GM18502 (cell line): ENCODE measurements around the gene ZNF835.
"Not testable (repeated sequence)": the region's sequence is repeated elsewhere in the genome, so short reads cannot be mapped to it uniquely, and the experiment has no call there.

Experiments used
- ATAC-seq: cut with Tn5 transposase; IDR thresholded peaks from one replicate; pipeline ENCODE4 v1.9.1; 2021; ENCODE audit warnings: mild to moderate bottlenecking; ENCODE audit not compliant: unreplicated experiment, poor library complexity

ZNF835 gene

DNA sequence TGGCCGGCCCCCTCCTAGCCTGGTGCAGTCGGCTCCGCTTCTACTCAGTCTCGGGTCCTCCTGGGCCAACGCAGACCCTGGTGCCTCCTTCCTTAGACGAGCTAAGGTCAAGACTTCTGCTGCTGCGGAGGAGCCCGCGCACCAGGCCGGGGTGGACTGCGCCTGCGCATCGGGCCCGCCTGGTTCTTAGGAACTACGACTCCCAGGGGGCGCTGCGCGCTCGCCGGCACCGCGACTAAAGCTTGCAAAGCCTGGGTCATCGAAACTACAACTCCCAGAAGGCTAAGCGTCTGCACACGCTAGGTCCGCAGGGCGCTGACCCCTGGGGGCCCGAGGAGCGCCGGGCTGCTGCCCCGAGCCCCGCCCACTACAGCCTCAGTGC is at the start of gene ZNF835:
ZNF835 (minus strand) TSS at position 145 of the 382 bp plus-strand sequence. CDS start 6,559 bp downstream, outside the sequence.
- ATAC-seq, result no peak

DNA sequence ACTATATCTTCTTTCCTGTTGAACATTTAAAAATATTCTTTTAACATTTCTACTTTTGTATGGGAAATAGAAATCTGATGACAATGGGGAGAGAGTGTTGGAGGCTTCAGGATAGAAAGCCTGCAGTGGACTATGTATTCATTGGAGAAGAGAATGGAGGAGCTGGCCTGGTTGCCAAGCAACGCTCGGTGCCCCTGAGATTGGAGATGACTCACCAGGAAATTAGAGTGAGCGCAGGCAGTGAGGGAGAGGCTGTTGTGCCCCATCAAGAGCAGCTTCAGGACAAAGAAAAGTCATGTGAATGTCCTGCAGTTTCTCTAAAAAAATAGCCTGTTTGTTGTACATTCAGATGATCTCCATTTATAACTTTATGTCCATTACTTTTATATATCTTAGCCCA is 48.7 kb upstream of the ZNF835 start:
- no peak for ATAC-seq

DNA sequence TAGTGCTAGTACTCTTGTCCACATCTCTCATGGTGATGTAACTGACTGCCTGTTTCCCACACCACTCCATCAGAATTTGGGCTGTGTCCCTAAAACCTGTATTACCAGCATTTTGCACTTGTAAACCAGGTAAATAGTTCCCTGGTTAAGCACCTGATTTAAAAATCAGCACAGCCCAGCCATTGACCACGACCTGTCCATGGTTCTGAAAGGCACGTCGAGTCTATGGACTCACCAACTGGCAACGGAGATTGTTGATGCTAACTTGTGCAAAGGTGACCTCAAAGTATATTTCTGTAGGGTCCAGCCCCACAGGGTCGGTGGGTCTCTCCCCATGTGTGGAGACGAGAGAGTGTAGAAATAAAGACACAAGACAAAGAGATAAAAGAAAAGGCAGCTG is 46.7 kb upstream of the ZNF835 start:
- ATAC-seq, result no peak

DNA sequence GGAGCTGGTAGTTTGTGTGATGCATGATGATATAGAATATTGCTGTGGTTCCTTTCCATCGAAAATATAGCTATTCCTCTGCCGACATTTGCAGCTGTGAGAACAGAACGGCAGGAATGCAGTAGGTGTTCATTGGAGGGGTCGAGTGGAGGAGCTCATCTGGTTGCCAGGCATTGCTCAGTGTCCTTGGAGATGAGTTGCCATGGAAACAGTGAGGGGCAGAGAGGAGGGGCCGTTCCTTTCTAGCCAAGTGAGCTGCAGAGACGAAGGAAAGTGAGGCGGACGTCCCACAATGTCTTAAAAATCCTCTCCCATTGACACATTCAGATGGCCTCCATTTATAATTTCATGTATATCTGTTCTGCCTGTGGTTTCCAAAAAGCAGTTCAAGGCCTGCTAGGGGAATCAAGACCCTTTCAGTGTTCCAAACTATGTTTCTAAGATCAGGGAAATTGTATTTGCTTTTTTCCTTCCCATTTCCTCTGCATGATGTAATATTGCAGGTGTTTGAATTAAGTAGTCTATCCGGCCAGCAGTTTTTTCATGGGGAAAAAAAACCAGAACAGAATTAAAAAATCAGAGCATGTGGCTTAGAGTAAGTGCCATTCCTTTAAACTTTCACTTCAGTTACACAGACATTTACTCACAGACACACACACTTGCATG is 41.2 kb upstream of the ZNF835 start:
- no peak for ATAC-seq

GRCh38 chr19:56710437-56710836 is 38.9 kb upstream of the ZNF835 start:
- no peak for ATAC-seq

GRCh38 chr19:56707821-56708220 is 36.3 kb upstream of the ZNF835 start:
- ATAC-seq, result no peak

DNA sequence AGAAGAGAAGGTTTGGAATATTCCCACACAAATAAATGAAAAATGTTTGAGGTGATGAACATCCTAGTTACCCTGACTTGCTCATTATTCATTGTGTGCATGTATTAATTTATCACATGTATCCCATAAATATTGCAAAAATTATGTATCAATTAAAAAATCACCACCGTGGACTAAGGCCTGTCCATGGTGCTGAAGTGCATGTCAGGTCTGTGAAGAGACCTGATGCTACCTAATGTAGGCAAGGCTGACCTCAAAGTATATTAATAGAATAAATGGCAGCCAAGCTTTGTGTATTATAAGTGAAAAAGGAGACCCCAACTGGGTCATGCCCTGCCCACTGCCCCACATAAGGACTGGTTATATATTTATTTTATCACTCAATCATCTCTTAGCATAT is 34.4 kb upstream of the ZNF835 start:
- ATAC-seq, result no peak

GRCh38 chr19:56701895-56702294 is 30.3 kb upstream of the ZNF835 start:
- no peak for ATAC-seq

- no peak for ATAC-seq
These were observed 28.0 kb upstream of the ZNF835 start for GRCh38 chr19:56699552-56699951.

- no peak for ATAC-seq
These were observed 20.8 kb upstream of the ZNF835 start for GRCh38 chr19:56692206-56692895.

DNA sequence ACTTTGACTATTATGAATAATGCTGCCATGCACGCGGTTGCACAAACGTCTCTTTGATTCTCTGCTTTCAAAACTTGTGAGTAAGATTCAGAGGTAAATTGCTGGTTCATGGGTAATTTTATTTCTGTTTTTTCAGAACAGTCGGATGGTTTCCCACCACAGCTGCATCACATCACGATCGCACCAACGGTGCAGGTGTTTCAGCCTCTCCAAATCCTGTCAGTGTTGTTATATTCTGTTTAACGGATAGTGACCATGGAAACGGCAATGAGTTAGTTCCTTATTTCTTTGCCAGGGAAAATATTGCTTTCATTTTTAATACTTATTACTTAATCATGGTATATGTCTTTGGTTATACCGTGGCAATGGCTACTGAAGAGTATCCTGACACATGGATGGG is 19.1 kb upstream of the ZNF835 start:
- ATAC-seq, result no peak

GRCh38 chr19:56689198-56689597 is 17.6 kb upstream of the ZNF835 start:
- no peak for ATAC-seq

- ATAC-seq, result no peak
These were observed 15.5 kb upstream of the ZNF835 start for GRCh38 chr19:56687031-56687430.

DNA sequence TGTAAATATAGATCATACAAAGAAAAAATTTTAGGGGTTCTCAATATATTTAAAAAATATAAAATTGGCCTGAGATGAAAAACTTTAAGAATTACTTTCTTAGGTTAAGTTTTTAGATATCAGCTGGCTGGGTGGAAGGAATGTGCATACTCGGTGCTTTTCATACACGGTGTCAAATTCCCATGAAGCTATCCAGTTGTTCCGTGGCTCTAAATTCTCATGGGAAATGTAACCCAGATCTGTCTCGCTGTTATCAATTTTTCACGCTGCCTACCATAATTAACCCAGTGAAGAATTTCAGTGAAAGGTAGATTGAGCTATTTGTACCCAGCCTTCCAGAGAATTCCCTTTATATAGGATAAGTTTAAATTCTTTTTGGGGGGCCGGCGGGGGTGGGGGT is 11.6 kb upstream of the ZNF835 start:
- ATAC-seq, result no peak

GRCh38 chr19:56681702-56682101 is 10.1 kb upstream of the ZNF835 start:
- ATAC-seq, result no peak

DNA sequence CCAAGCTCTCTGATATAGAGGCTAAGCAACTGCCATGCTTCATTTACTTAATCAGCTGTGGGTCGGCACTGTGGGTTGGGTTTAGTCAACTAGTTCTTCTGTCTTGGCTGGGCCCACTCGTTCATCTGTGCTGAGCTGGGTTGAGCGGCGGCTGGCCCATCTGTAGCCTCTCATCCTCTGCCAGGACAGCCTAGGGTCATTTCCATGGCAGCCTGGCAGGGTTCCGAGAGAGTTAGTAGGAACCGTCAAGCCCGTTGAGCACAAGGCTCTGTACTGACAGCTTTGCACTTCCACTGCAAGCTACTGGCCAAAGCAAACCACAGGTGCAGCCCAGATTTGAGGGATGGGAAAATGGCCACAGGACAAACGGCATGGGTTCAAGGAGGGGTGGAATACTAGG is 6.6 kb upstream of the ZNF835 start:
- ATAC-seq, result no peak

- not testable (repeated sequence) for ATAC-seq
These were observed 1.1 kb upstream of the ZNF835 start for GRCh38 chr19:56672610-56673009.

DNA sequence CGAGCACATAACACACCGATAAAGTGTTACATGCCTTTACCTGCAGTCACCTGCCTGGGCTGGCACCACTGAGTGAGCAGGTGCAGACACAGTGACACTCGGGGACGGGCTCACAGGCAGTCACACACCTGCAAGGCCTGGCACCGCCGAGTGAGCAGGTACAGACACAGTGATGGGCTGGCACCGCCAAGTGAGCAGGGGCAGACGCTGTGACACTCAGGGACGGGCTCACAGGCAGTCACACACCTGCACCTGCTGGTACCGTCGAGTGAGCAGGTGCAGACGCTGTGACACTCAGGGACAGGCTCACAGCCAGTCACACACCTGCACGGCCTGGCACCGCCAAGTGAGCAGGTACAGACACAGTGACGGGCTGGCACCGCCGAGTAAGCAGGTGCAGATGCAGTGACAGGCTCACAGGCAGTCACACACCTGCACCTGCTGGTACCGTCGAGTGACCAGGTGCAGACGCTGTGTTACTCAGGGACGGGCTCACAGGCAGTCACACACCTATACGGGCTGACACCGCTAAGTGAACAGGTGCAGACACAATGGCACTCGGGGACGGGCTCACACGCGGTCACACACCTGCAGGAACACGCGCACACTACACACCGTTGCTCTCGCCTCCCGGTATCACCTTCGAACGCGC is 470 bp downstream of the ZNF835 start:
- no peak for ATAC-seq

GRCh38 chr19:56670401-56670960 is 1.1 kb downstream of the ZNF835 start:
- no peak for ATAC-seq

GRCh38 chr19:56668676-56669075 is 2.9 kb downstream of the ZNF835 start:
- ATAC-seq, result no peak

DNA sequence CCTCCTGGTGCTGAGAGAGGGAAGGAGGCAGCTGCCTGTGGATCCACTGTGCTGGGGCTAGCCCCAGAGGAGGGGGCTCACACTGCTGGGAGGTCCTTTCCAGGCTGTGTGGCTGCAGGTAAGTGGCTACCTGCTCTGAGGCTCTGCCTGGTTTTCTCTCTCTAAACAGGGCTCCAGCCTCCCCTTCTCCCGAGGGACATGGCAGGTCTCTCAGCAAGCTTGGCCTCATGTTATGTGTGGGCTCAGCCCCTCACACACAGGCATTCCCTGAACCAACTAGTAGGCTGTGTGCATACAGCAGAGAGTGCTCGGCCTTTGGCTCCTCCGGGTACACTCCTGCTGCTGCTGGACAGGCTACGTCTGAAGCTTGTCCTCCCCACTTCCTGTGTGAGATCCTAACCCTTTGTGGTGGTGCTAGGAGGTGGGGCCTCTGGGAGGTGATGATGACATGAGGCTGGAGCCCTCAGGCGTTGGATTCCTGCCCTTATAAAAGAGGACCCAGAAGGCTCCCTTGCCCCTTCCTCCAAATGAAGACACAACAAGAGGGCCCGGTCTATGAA is 4.2 kb downstream of the ZNF835 start:
- ATAC-seq, result no peak
